ENCODE data around the gene FIP1L1. TPM values are rescaled to one million over a fixed set of nuclear protein-coding genes. Genes with fewer than 3 reads are reported as not detected.

FIP1L1 gene
- polyA plus RNA-seq, 2 of the 4 experiments (the other 2 are of a cell fraction) = 27.9 to 40.5 TPM

DNA sequence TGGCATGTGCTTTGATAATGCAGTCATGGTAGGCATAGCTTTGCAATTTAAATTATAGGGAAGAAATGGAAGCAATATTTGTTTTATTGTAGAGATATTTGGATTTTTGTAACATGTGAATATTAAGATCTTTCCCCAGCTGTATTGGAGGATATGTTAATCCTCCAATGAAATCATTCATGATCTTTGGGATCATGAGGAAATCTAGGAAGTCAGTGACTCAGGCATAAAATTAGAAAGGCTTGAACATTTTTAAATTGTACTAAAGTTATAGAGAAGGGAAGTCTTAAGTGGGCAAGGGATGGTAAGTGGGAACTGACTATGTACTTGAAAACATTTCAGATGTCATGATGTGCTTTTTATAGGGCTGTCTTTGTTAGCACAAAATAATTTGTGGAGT lies 46.8 kb downstream of the FIP1L1 start:
- no peak for ATAC-seq
- Histone ChIP-seq H3K9me3 (no peaks in the 10 kb centered on the region), H3K4me2 (no peak overlapping the region), H3K4me1 (no peaks in the 10 kb centered on the region), H3K27ac (no peak overlapping the region), H3K4me3 (no peak overlapping the region)
- DNase-seq (ENCODE audit: low read depth in 1 of 2, low spot score in 1 of 2) = no peak
- no peak for FAIRE-seq
- TF ChIP-seq MAZ (IDR thresholded peaks at IDR 0.05; ENCODE audit: borderline replicate concordance, low read depth, low read length) (no peak), CBX2 (IDR thresholded peaks at IDR 0.05; ENCODE audit: borderline replicate concordance, low read depth) (no peak), HES2 (IDR thresholded peaks at IDR 0.05) (no peak), KDM1A (IDR thresholded peaks at IDR 0.05; ENCODE audit: low read depth) (no peak), RARB (CRISPR knock-in tag; IDR thresholded peaks at IDR 0.05) (no peak), CHD4 (IDR thresholded peaks at IDR 0.05; ENCODE audit: borderline replicate concordance) (no peak), NFE2L2 (conservative IDR thresholded peaks at IDR 0.05; ENCODE audit: low read length) (no peak), JUNB (IDR thresholded peaks at IDR 0.05) (no peak), NR3C1 (IDR thresholded peaks at IDR 0.05) (no peak), ZNF302 (CRISPR knock-in tag; IDR thresholded peaks at IDR 0.05) (no peak), CEBPB (IDR thresholded peaks at IDR 0.05) (no peak), POLR2AphosphoS2 (conservative IDR thresholded peaks at IDR 0.05; ENCODE audit: low read length) (no peak), KDM5A (IDR thresholded peaks at IDR 0.05) (no peak), RNF2 (IDR thresholded peaks at IDR 0.05; ENCODE audit: borderline replicate concordance, low read depth) (no peak), CHD2 (IDR thresholded peaks at IDR 0.05; ENCODE audit: low read length, partially characterized antibody) (no peak), EHF (CRISPR knock-in tag; IDR thresholded peaks at IDR 0.05) (no peak), ZFP36 (IDR thresholded peaks at IDR 0.05; ENCODE audit: borderline replicate concordance, partially characterized antibody) (no peak)
- TF ChIP-seq, protein P1, sequence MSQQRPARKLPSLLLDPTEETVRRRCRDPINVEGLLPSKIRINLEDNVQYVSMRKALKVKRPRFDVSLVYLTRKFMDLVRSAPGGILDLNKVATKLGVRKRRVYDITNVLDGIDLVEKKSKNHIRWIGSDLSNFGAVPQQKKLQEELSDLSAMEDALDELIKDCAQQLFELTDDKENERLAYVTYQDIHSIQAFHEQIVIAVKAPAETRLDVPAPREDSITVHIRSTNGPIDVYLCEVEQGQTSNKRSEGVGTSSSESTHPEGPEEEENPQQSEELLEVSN (IDR thresholded peaks at IDR 0.05; ENCODE audit: borderline replicate concordance, low read depth) = no peak
- ChIA-PET POLR2A (no interaction called here), CTCF (interaction anchor here (1.1 kb wide), 1 partner anchor 804 kb away, joined by 3 read pairs; no protein-coding TSS in a partner anchor)

- H3K9me3 ChIP-seq = no peaks in the 10 kb centered on the region
- H3K4me2 ChIP-seq = no peak overlapping the region
- ChIA-PET CTCF (no interaction called here), POLR2A (no interaction called here)
- no peak overlapping the region for H3K4me3 ChIP-seq
- H3K27ac ChIP-seq = no peak overlapping the region
- TF ChIP-seq, protein P2, sequence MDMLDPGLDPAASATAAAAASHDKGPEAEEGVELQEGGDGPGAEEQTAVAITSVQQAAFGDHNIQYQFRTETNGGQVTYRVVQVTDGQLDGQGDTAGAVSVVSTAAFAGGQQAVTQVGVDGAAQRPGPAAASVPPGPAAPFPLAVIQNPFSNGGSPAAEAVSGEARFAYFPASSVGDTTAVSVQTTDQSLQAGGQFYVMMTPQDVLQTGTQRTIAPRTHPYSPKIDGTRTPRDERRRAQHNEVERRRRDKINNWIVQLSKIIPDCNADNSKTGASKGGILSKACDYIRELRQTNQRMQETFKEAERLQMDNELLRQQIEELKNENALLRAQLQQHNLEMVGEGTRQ (IDR thresholded peaks at IDR 0.05) = no peak
- TF ChIP-seq KDM5A (IDR thresholded peaks at IDR 0.05) (no peak), FOXS1 (CRISPR knock-in tag; IDR thresholded peaks at IDR 0.05) (no peak), HEYL (CRISPR knock-in tag; IDR thresholded peaks at IDR 0.05) (no peak), POLR2AphosphoS2 (conservative IDR thresholded peaks at IDR 0.05; ENCODE audit: low read length) (no peak), ATOH8 (CRISPR knock-in tag; IDR thresholded peaks at IDR 0.05; ENCODE audit: low read depth) (no peak), NFE2L2 (conservative IDR thresholded peaks at IDR 0.05; ENCODE audit: low read length) (no peak), MYC (IDR thresholded peaks at IDR 0.05; ENCODE audit: borderline replicate concordance, low read length) (no peak)
- TF ChIP-seq, protein P3, sequence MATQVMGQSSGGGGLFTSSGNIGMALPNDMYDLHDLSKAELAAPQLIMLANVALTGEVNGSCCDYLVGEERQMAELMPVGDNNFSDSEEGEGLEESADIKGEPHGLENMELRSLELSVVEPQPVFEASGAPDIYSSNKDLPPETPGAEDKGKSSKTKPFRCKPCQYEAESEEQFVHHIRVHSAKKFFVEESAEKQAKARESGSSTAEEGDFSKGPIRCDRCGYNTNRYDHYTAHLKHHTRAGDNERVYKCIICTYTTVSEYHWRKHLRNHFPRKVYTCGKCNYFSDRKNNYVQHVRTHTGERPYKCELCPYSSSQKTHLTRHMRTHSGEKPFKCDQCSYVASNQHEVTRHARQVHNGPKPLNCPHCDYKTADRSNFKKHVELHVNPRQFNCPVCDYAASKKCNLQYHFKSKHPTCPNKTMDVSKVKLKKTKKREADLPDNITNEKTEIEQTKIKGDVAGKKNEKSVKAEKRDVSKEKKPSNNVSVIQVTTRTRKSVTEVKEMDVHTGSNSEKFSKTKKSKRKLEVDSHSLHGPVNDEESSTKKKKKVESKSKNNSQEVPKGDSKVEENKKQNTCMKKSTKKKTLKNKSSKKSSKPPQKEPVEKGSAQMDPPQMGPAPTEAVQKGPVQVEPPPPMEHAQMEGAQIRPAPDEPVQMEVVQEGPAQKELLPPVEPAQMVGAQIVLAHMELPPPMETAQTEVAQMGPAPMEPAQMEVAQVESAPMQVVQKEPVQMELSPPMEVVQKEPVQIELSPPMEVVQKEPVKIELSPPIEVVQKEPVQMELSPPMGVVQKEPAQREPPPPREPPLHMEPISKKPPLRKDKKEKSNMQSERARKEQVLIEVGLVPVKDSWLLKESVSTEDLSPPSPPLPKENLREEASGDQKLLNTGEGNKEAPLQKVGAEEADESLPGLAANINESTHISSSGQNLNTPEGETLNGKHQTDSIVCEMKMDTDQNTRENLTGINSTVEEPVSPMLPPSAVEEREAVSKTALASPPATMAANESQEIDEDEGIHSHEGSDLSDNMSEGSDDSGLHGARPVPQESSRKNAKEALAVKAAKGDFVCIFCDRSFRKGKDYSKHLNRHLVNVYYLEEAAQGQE (IDR thresholded peaks at IDR 0.05) = no peak
- FAIRE-seq = no peak
- no peaks in the 10 kb centered on the region; the same call in 2 of the 3 replicates for H3K4me1 ChIP-seq
- no peak for DNase-seq (ENCODE audit: low read depth in 1 of 2, low spot score in 1 of 2)
- no peak for ATAC-seq
These were observed 49.9 kb downstream of the FIP1L1 start for GRCh38 chr4:53427366-53427765.
